CD4-positive, alpha-beta T cell treated with Interleukin-6 at 100 ng/mL for 8 hours (primary cell): ENCODE measurements around the gene DENND4A.
"Not testable (repeated sequence)": the region's sequence is repeated elsewhere in the genome, so short reads cannot be mapped to it uniquely, and the experiment has no call there.

Experiments used
- DNase-seq: peaks from one replicate; pipeline ENCODE4 v3.0.0-alpha.2; 2020; ENCODE audit warnings: mixed read lengths, low spot score

DENND4A gene

GRCh38 chr15:65632780-65633375, 159.2 kb downstream of the DENND4A start:
- DNase-seq: no peak

- no peak for DNase-seq
Observed at GRCh38 chr15:65631503-65631902, 160.6 kb downstream of the DENND4A start.

- DNase-seq: no peak
Observed at GRCh38 chr15:65630760-65631159, 161.3 kb downstream of the DENND4A start.

DNA sequence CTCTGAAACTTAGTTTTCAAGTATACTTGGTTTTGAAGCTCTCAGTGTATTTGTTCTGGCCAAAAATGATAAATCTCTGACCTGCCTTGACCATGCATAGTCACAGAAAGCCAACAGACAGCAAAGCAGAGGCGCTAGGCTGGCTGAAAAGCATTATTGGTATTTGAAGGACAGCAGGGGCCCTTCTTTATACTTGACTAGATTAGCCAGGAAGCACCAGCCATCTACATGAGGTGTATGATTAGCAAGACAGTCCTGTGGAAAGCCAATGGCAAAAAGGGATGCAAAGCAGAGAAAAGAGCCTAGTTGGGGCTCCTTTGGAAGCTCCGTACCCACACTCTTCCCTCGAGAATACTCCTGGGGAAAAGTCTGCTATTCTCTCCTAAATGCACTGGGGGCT, 162.5 kb downstream of the DENND4A start:
- DNase-seq: no peak

DNA sequence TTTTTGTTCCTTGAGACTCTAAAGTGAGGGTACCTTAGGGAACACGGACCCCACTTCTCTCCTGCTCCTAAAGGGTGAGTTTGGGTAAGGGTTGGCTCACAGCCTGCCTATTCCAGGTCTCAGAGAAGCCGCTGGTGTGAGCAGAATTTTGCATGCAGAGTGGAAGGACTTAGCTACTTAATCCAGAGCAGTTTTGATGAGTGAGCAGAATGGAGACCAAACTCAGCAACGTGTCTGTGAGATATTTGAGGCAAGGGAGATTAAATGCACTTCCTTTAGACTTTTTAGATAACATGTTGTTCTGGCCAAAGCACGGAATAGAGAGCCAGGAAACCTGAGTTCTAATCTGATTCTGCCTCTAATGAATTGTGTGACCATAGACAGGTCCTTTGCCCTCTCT, 165.2 kb downstream of the DENND4A start:
- no peak for DNase-seq

DNA sequence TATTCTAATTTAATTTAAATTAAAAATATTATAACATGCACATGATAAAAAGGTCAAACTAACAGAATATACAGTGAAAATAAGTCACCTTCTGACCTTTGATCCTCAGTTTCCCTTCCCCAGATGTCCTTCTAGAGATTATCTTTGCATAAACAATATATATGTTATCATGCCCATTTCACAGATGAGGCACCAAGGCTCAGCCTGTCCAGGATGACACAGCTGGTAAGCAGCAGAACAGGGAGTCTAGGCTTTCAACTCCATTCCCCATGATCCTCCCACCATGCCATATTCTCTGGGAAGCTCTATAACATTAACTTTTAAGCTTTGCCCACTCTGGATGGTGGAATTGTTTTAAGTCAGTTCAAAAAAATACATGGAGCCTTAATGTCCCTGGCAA, 169.0 kb downstream of the DENND4A start:
- DNase-seq: no peak

- DNase-seq: no peak
Observed at GRCh38 chr15:65621638-65622037, 170.5 kb downstream of the DENND4A start, which contains the start of gene SLC24A1. SLC24A1 (plus strand) TSS chr15:65621938; CDS start chr15:65624081, 2,143 bp downstream.

DNA sequence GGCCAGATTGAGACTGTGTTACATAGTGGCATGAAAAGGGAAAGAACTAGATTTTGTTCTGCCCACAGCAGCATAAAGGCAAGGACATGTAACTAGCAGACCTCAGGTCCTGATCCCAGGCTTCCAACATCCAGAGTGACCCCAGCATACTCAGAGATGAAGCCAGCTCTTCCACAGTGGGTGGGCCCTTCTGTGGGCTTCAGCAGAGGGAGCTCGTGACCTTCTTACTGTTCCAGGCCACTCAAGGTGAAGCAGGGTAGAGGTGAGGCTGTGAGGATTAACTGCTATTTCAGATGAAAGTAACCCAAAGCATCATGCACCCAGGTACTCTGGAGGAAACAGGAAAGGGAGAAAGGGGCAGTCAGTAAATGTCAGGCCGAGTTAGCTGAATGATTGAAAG, 171.3 kb downstream of the DENND4A start:
- no peak for DNase-seq

DNA sequence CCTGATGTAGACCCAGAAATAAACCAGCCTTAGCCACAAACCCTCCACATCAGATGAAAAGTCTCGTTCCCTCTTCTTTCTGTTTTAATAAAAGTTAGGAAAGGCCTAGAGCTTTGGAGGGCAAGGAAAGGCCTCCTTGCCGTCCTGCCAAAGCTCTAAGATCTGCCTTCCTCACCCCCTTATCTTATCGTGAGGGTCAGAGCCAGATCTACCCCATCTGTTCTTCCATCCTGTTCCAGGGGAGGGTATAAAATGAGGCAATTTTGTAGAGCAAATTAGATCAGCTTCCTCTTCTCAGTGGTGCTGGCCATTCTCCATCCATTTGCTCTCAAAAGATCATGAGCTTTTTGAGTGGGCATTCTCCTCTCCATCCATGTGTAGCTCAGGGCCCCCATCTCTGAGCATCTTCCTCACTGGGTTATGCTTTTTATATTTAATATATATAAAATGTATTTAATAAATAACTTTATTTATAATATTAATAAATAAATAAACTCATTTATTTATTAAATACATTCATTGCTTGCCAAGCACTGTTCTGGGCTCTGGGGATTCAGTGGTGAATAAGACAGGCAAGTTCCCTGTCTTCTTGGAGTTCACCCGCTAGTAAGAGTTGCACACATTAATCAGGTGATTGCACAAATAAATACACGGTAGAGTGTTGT, 172.3 kb downstream of the DENND4A start:
- DNase-seq: no peak

- no peak for DNase-seq
Observed at GRCh38 chr15:65618560-65619109, 173.5 kb downstream of the DENND4A start.

- not testable (repeated sequence) for DNase-seq
Observed at GRCh38 chr15:65615887-65616286, 176.2 kb downstream of the DENND4A start.

DNA sequence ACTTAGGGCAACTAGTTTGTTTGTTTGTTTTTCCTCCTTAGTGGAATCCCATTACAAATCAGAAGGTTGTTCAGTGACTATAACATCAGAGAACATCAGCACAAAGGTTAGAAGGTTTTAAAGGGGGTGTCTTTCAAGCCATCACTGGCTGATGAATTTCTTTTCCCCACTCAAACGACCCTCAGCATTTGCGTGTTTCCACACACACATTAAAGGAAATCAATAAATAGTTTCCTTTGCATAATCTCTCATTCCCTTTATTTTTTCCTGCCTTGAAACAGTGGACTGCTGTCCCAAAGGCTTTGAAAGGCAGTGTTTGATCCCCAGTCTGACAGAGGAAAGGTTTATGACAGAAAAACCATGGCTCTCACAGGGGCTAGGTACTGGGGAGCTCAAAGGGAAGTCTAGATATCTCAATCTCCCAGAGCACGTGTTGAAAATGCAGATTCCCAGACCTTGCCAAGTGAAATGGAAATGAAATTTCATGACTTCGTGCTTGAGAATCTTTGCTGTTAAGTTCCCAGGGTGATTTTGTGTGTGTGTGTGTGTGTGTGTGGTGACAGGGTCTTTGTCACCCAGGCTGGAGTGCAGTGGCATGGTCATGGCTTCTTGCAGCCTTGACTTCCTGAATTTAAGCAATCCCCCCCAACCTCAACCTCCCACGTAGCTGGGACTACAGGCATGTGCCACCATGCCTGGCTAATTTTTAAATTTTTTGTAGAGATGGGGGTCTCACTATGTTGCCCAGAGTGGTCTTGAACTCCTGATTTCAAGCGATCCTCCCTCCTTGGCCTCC, 178.9 kb downstream of the DENND4A start:
- DNase-seq: no peak

- no peak for DNase-seq
Observed at GRCh38 chr15:65612616-65612946, 179.5 kb downstream of the DENND4A start.

DNA sequence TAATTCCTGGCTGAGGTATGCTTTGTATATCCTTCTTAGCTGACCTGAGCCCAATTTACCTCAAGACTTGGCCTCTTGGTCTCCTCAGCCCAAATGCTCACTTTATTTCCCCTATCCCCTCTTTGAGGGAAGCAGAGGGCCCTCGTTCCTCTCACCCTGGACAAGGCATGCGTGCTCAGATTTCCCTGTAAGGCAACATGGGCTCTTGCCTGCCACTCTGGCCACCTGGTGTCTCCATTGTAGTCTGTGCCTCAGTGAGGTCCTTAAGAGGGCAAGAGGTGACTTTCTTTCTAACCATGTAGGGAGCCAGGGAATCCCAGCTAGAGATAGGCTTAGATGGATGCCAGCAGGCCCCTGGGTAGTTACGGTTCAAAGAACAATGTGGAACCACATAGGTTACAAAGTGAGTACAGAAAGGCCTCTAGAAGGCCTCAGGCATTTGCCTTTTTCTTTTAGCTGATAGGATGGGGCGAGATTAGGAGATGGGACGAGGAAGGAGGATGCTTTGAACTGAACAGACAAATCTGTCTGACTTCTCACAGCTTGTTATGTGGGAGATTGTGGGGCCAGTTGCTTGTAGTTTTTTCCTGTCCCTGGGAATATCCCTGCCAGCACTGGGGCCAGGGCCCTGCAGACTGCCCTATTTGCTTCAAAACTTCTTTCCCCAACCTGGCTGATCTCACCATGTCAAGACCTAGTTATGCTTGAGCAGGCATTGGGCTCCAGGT, 180.0 kb downstream of the DENND4A start:
- no peak for DNase-seq

- DNase-seq: peak; percentile 90
Observed at GRCh38 chr15:65610871-65611718, 181.0 kb downstream of the DENND4A start, which contains the start of gene INTS14. INTS14 (minus strand) TSS chr15:65611131; CDS start chr15:65607380, 3,751 bp downstream.
